VCaP (cell line): ENCODE results near the gene TPO.

ENCODE experiments used
- H3K27ac ChIP-seq: fragments of 450-650 bp; 2 replicates; pipeline ENCODE4 v1.5.1; 2017
- CTCF ChIP-seq: fragments of 450-650 bp; conservative IDR thresholded peaks from 2 replicates; pipeline ENCODE4 v1.5.1; 2017; ENCODE audit warnings: mild to moderate bottlenecking, moderate library complexity

The TPO gene

GRCh38 chr2:1432726-1433125 is 19.5 kb downstream of the TPO start:
- no peak overlapping the region for H3K27ac ChIP-seq
- no peak for TF ChIP-seq CTCF

- H3K27ac ChIP-seq: no peak overlapping the region
- TF ChIP-seq CTCF: no peak
Observed at GRCh38 chr2:1436369-1436768, 23.1 kb downstream of the TPO start.

- no peak for TF ChIP-seq CTCF
- no peak overlapping the region for H3K27ac ChIP-seq
Observed at GRCh38 chr2:1437101-1437500, 23.8 kb downstream of the TPO start.

DNA sequence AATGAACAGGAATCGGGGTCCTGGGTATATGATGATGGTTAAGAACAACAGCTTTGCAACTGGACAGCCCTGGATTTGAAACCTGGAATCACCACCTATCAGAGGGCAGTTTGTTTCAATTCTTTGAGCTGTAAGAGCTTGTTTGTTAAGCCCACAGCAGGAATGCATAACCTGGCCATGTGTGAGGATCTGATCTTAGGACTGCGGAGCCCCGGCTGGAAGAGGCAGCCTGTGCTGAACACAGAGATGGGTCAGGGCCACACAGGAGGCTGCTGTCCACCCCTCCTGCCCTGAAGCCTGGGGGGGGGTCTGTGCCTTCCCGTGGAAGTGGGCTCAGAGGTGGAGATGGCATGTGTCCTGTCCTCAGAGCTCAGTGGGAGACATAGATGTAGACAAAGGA is 24.3 kb downstream of the TPO start:
- no peak overlapping the region for H3K27ac ChIP-seq
- TF ChIP-seq CTCF: no peak

DNA sequence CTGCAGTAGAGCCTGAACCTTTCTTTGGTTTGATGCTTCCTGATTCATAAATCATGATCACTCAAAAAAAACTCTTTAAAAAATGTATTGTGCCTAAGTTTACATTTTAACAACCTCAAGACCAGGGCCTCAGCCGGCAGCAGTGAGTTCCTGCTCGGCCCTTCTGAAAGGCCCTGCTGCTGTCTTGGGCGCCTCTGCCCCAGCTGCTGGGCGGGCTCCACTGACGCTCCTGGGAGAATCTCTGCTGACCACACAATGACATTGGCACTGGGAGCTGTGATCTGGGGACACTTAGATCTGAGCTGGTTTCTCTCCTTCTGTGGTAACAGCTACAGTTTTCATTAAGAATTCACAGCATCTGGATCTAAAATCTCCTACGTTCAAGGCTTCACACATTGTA is 25.7 kb downstream of the TPO start:
- TF ChIP-seq CTCF: no peak
- no peak overlapping the region for H3K27ac ChIP-seq

DNA sequence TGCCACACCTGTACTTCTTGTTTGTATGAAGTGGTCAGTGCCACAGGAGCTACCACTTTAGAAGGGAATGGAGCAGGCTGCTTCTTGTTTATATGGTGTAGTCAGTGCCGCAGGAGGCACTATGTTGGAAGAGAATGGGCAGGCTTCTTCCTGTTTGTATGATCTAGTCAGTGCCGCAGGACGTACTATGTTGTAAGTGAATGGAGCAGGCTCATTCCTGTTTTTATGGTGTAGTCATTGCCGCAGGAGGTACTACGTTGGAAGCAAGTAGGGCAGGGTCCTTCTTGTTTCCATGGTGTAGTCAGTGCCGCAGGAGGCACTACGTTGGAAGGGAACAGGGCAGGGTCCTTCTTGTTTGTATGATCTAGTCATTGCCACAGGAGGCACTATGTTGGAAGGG is 27.3 kb downstream of the TPO start:
- no peak for TF ChIP-seq CTCF
- H3K27ac ChIP-seq: no peak overlapping the region

DNA sequence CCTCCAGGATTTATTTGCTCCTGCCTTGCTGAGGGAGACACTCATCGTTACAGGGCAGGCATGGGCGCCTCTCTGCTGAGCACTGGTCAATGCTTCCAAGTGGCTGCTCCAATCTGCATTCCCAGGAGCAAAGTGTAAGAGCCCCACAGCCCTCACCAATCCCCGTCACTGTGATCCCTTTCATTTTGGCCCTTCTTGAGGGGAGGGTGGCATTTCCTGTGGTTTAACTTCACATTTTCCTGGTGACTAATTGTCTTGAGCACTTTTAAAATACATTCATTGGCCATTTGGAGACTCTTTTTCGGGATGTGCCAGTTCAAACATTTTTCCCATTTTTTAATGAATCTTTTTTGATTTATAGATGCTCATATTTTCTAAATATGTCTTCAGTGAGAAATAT is 33.0 kb downstream of the TPO start:
- no peak for TF ChIP-seq CTCF
- no peak overlapping the region for H3K27ac ChIP-seq

- TF ChIP-seq CTCF: no peak
Observed at GRCh38 chr2:1448009-1448408, 34.7 kb downstream of the TPO start.

More at GRCh38 chr2:1448009-1448408, 34.7 kb downstream of the TPO start:
- no peak overlapping the region for H3K27ac ChIP-seq
